GM19438 (cell line): Measurements from ENCODE around the gene IDI2.
"Not testable (repeated sequence)": the region's sequence is repeated elsewhere in the genome, so short reads cannot be mapped to it uniquely, and the experiment has no call there.

ENCODE experiments used
- ATAC-seq: cut with Tn5 transposase; IDR thresholded peaks from one replicate; pipeline ENCODE4 v1.9.1; 2021; ENCODE audit warnings: low read depth; ENCODE audit not compliant: unreplicated experiment

IDI2 gene

GRCh38 chr10:1025683-1026082 is at the start of gene IDI2:
Gene IDI2 (minus strand): TSS chr10:1025859. CDS start chr10:1024723, 1,136 bp downstream.
- ATAC-seq, result no peak

DNA sequence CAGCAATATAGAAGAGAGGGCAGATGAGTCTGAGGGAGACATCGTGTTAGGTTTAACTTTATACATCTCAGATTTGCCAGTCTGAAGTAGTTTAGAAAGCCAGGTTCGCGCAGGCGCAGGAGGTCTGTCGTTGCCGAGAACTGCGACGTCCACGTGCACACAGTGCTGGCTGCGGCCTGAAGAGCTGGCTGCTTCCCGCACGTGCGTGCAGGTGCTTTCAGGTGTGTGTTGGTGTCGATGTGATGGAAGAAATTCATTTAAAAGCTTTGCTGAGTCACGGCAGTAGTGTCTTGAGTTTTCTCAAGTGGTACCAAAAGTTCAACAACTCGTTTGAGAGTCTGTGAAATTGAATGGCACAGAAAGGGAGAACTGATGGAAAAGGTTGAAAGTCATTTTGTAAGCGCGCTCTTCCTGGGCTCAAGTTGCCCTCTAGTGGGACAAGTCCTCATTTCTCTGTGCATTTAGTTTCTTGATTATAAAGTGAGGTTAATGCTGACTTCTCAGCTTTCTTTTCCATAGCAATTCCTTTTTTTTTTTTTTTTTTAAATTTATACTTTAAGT is 49.2 kb upstream of the IDI2 start:
- ATAC-seq, result no peak

DNA sequence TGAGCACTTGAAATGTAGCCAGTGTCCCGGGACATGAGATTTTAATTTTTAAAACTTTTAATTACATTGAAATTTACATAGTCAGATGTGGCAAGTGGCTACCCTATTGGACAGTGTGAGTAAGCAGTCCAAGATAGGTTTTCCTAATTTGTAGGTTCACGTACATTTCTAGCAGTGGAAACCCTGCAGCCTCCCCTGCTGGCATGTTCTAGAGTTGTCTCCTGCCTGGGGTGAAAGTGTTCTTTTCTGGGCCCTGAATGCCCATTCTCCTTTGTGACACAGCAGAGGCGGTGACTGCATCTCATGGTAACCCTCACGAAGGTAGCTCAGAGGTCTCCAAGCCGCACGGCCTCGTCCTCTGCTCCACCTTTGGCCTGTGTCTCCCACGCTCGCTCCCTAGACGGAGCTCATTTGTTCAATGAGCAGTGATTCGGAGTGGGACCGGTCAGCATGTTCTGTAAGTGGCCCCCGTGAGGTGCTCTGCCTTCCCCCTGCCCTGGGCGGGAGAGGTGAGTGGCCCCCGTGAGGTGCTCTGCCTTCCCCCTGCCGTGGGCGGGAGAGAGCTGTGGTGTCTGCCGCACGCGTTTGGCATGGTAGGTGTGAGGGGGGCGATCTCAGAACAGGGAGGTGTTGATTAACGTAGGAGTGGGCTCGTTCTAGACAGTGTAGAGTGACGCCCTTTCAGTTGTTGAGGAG is 48.5 kb upstream of the IDI2 start:
- ATAC-seq, result no peak

GRCh38 chr10:1070919-1071318 is 45.3 kb upstream of the IDI2 start:
- no peak for ATAC-seq

DNA sequence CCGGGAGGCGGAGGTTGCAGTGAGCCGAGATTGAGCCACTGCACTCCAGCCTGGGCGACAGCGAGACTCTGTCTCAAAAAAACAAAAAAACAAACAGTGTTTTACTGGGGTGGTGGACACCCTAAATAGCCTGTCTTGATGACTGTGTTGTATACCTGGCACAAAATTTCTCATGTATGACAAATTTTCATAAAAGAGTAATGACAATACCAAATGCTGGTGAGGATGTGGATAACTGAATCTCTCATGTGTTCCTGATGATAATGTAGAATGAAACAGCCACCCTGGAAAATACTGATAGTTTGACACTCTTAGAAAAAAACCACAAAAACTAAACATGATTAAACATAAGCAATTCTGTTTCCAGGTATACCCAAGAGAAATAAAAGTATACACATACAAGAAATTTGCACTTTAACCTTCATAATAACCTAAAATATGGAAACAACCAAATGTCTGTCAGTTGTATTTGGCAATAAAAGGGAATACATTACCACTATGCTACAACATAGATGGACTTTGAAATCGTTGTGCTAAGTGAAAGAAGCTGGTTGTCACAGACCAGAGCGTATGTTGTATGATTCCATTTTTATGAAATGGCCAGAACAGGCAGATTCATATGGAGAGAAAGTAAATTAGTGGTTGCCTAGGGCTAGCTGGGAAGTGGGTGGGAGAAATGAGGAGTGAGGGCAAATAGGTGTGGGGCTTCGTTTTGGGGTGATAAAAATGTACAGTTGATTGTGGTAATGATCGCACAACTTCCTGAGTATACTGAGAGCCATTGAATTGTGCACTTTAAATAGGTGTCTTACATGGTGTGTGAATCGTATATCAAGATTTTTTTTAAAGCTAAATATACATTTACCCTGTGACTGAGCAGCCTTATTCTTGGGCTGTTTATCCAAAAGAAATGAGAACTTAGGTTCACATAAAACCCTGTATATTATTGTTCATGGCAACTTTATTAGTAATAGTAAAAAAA is 43.0 kb upstream of the IDI2 start:
- no peak for ATAC-seq

- not testable (repeated sequence) for ATAC-seq
These were observed 41.1 kb upstream of the IDI2 start for GRCh38 chr10:1066734-1067133.

DNA sequence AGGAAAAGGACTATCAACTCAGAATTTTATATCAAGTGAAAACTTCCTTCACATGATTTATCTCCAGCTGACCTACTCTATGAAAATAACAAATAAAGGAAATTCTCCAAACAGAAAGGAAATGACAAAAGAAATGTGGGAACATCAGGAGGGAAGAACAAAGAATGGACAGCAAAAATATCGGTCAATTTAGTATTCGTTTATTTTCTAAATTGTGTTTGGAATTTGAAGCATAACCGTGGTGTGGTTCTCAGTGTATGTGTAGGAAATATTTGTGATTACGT is 39.2 kb upstream of the IDI2 start:
- ATAC-seq, result no peak

DNA sequence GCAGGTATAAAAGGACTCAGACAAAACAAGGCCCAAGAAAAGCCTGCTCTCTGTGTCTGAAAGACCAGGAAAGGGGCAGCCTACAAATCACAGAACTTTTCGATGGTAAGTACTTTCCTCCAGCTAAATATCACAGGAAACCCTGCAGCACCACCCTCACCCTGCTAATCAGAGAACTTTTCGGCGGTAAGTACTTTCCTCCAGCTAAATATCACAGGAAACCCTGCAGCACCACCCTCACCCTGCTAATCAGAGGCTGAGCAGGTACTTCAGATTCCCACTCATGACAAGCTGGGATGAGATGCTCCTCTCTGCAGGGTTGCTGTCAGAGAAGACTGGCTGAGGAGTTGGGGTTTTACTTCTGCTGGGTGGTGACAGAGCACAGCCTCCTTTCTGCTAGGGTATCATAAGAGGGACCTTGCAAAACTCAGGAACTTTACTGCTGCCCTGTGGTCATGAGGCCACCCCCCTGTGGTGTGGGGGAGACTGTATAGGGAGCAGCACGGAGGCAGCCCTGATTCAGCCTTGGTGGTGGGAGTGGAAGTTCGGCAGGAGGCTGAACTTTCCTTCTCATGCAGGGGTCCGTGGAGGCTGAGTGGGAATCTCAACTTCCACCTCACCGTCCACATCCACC is 37.7 kb upstream of the IDI2 start:
- ATAC-seq, result no peak

DNA sequence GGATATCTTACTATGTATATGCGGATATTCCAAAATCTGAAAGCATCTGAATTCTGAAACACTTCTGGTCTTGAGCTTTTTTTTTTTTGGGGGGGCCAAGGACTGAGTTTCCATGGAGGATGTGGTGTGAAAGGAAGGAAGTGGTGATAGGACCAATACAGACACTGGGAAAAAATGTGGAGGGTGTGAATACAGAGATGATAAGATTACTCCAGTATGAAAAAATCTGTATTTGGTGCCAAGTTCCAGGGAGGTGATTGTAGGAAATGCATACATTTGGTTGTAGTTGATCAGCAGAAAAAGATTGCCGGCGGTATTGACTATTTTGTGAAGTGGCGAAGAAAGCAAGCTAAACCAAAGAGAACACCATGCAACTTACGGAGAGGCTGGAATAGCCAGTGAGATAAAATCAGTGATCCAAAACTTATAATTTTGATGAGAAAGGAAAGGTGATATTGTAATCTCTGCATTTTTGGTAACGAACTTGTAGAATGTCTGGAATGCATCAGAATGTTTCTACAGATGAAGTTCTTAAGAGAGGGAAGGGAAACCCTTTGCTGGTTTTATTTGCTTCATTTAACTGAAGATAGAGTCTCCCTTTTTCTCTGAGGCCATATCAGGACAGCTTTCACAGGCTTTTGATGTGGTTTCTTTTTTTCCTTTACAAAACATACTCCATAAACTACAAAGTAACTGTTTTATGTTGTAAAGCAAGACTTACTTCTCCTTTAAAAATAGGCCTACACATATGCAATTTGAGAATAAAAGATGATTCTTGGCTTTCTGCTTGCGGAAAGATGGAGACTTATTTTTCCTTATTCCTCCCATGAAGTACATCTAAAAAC is 36.5 kb upstream of the IDI2 start:
- no peak for ATAC-seq

DNA sequence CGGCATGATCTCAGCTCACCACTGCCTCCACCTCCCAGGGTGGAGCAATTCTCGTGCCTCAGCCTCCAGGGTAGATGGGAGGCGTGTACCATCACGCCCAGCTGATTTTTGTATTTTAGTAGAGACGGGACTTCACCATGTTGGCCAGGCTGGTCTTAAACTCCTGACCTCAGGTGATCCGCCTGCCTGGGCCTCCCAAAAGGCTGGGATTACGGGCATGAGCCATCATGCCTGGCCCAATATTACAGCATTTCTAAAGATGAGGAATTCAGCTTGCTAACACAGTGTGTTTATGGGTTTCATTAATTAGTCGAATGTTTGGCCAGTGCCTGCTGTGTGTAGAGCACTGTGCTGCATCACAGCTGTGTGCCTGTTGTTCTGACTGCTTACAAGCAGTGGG is 34.2 kb upstream of the IDI2 start:
- ATAC-seq, result no peak

DNA sequence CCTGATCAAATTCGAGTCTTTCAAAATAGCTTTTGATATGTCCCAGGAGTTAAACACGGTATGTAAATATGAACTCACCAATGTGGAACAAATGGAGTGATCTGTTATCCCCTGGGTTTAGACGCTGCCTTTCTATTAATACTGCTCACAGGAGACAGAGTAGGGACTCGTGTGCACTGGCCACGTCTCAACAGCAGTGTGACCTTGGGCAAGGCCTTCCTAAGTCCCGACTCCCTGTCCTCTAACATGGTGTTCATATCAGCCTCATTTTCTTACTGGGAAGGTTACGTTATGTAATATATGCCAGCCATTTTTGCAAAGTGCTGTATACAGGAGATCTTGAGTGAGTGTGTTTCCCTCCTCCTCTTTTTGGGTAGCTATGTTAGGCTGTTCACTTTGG is 32.4 kb upstream of the IDI2 start:
- no peak for ATAC-seq

DNA sequence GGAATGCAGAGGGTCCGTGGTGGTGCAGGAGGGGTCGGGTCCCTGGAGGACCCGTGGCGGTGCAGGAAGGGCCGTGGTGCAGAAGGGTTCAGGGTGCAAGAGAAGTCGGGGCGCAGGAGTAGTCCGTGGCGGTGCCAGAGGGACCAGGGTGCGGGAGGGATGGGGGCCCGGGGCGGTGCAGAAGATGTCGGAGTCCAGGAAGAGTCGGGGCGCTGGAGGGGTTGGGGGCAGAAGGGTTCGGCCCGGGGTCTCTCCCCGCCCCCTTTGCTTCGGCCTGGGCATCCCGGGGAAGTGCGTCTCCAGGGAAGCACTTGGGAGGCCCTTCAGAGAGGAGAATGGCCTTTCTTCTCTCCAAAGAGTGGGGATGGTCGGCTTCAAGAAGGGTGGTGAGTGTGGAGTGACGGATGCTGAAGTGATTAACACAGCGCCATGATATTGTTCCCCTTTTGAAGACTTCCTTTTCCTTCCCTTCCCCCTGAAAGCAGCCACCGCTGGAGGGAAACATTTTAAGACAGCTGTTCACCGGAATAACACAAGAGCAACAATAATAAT is 31.5 kb upstream of the IDI2 start:
- peak; percentile 13 for ATAC-seq

GRCh38 chr10:1056326-1057105 is 30.9 kb upstream of the IDI2 start, which contains the start of gene WDR37:
Gene WDR37 (plus strand): TSS chr10:1056385. CDS start chr10:1072156, 15,771 bp downstream.
- ATAC-seq, result peak; percentile 93

GRCh38 chr10:1054684-1055083 is 29.0 kb upstream of the IDI2 start:
- no peak for ATAC-seq

- no peak for ATAC-seq
These were observed 24.9 kb upstream of the IDI2 start for GRCh38 chr10:1050554-1050953.

DNA sequence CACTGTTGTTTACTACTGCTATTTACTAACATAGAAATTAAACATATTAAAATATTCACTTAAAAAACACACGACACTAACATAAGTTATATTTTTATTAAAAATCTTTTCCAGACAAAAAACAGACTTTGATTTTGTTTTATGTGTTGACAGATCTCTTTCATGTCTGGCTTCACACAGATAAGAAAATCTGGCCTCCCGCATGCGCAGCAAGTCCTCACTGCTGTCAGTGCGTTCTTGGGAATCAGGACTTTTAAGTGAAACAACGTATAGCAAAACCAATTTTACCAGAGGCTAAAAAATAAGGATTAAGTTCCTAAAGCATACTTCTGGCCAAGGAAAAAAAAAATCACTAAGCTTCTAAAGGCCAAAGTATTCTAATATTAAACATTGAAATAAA is 24.5 kb upstream of the IDI2 start:
- ATAC-seq, result no peak

DNA sequence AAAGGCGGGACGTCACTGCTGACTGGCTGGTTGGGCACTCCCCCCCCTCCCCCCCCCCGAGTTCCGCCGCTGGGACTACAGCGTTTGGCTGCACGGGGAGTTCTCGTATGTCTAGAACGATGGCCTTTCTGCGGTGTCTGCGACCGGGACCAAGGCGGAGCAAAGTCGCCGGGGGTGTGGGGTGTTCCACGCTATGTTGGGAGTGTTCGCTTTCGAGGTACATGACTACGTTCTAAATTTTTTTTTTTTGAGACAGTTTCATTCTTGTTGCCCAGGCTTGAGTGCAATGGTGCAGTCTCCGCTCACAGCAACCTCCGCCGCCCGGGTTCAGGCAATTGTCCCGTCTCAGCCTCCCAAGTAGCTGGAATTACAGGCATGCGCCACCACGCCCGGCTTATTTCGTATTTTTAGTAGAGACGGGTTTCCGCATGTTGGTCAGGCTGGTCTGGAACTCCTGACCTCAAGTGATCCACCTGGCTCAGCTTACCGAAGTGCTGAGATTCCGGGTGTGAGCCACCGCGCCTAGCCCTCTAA is 23.8 kb upstream of the IDI2 start:
- peak; percentile 1 for ATAC-seq

DNA sequence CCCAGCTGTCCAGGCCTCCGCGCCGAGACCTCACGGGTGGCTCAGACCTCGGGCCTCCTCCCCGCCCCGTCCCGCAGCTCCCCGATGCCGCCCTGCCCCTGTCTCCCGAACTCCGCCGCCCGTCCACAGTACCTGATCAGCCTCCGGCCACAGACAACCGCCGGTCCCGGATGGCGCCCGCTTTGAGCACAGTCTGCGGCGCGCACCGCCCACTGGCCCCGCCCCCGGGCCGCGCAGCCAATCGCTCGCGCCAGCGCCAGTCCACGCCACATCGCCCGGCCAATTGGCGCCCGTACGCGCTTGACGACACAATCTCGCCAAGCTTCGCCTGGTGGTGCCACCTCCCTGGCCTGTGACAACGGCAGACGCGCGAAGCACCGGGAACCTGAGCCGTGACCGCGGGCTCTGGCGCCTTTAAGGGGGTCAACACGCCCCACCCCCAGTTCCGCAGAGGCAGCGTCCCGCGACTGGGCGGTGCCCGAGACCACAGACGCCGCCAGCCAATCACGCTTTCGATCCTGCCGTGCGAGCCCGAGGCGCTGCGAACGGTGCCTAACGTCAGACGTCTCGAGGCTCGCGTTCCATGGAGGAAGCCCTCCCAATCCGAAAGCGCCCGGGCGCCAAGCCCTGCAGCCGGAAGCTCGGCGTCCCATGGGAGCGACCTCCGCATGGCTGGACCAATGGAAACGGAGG is 23.2 kb upstream of the IDI2 start, which contains the start of gene IDI1:
Gene IDI1 (minus strand): TSS at position 388 of the 693 bp plus-strand sequence. CDS start 116 bp downstream, at position 272.
- peak; percentile 71 for ATAC-seq
